Ascending aorta (tissue), 2 donors: Measurements from ENCODE around the gene PNPLA6. TPM values are rescaled to one million over a fixed set of nuclear protein-coding genes. Genes with fewer than 3 reads are reported as not detected.

Experiments used
- DNase-seq, 2 donors: peaks; one replicate each; pipeline ENCODE4 v3.0.0-alpha.2; 2019; ENCODE audit warnings: low spot score in 2 of 2
- H3K27ac ChIP-seq, 2 donors: fragments of 200-600 bp; sonication (generic); one replicate each; pipeline ENCODE4 v1.5.1; 2016 to 2017; ENCODE audit warnings: mild to moderate bottlenecking in 1 of 2
- H3K27me3 ChIP-seq: fragments of 200-600 bp; sonication (generic); one replicate; pipeline ENCODE4 v1.5.1; 2017
- H3K36me3 ChIP-seq, 2 donors: fragments of 200-600 bp; sonication (generic); one replicate each; pipeline ENCODE4 v1.5.1; 2016
- H3K4me1 ChIP-seq, 2 donors: fragments of 200-600 bp; sonication (generic); one replicate each; pipeline ENCODE4 v1.5.1; 2016 to 2017; ENCODE audit warnings: mild to moderate bottlenecking in 1 of 2
- H3K4me3 ChIP-seq, 2 donors: fragments of 200-600 bp; sonication (generic); one replicate each; pipeline ENCODE4 v1.5.1; 2016 to 2017; ENCODE audit warnings: mild to moderate bottlenecking in 1 of 2
- H3K9me3 ChIP-seq, 2 donors: fragments of 200-600 bp; sonication (generic); one replicate each; pipeline ENCODE4 v1.5.1; 2016
- CTCF ChIP-seq, 3 experiments: fragments of 200-600 bp in 2 of 3; fragments of 450-650 bp in 1 of 3; sonication (generic) in 2 of 3; IDR thresholded peaks; one replicate each; pipeline ENCODE4 v1.5.1; 2016 to 2019; ENCODE audit warnings: antibody characterized with exemption in 3 of 3, mild to moderate bottlenecking in 1 of 3, moderate library complexity in 1 of 3
- intact Hi-C: fragments of 100-400 bp; cut with DNase I; formaldehyde crosslinking; loops from one replicate; pipeline ENCODE4 v1.15.1; 2023
- total RNA-seq: library from RNA; depleted of rRNA; stranded (reverse); fragments of >200 nt; gene quantifications from one replicate; pipeline ENCODE4 v1.1.0, GENCODE V29; 2016

PNPLA6 gene
- total RNA-seq, 1 donor from 2014 or later, result 190 TPM

DNA sequence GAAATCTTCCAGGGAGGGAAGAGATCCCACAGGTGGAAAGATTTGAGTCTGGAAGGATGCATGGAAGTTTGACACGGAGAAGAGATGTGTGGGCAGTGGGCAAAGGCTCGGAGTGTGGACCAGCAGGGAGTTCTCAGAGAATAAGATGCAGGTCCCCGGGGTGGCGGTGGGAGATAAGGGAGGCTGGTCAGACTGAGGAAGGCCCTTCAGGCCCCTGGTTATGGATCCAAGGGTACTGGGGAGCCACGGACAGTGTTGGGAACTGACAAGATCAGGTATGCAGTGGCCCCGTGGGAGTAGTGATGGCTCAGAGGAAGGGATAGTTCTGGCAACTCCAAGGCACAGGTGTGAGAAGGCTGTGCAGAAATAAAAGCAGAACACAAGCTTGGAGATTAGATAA lies 62.7 kb downstream of the PNPLA6 start:
- no peaks in the 10 kb centered on the region for H3K36me3 ChIP-seq
- H3K4me3 ChIP-seq, result no peak overlapping the region
- no peak overlapping the region for H3K27ac ChIP-seq
- peaks cover 14% of the 10 kb centered on the region for H3K27me3 ChIP-seq
- H3K4me1 ChIP-seq, result no peaks in the 10 kb centered on the region
- H3K9me3 ChIP-seq, result no peaks in the 10 kb centered on the region
- intact Hi-C loops, result no loop called here
- no peak for DNase-seq
- no peak for TF ChIP-seq CTCF (IDR thresholded peaks at IDR 0.05)

- Histone ChIP-seq H3K4me3 (no peak overlapping the region), H3K36me3 (no peaks in the 10 kb centered on the region), H3K9me3 (no peaks in the 10 kb centered on the region), H3K27me3 (peaks cover 14% of the 10 kb centered on the region), H3K27ac (no peak overlapping the region), H3K4me1 (no peaks in the 10 kb centered on the region)
- DNase-seq, result no peak
- intact Hi-C loops, result no loop called here
- no peak for TF ChIP-seq CTCF (IDR thresholded peaks at IDR 0.05)
Measured at GRCh38 chr19:7600721-7601120, 65.2 kb downstream of the PNPLA6 start.

DNA sequence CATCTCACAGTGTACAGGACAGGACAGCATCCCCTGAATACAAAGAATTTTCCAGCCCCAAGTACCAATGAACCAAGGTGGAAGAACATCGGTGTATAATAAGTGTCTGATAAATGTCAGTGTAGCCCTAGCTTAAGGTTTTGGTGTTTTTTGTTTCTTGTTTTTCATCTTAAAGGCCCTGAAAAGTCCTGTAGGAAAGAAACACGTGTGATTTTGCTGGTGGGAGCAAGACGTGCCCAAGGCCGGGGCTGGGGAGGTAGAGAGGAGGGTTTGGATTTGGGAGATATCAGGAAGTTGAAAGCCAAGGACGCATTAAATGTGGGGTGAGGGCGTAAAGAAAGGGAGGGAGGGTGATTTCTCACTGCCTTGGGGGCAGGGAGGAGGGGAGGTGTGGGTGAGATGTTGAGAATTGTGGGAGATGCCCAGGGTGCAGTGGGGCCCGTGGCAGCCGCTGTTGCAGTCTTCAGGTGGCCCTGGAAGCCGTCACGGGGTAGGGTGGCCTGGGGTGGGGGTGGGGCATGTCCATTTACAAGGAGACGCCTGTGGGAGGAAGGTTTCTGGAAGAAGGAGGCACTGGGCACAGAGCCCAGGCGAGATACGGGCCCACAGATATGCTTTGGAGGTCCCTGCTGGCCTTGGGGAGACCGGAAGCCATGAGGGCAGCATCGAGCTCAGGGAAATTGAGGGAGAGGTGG lies 66.9 kb downstream of the PNPLA6 start:
- intact Hi-C loops, result no loop called here
- Histone ChIP-seq H3K4me3 (no peak overlapping the region), H3K9me3 (no peaks in the 10 kb centered on the region), H3K27ac (no peak overlapping the region), H3K36me3 (no peaks in the 10 kb centered on the region), H3K4me1 (no peaks in the 10 kb centered on the region), H3K27me3 (peaks cover 8% of the 10 kb centered on the region)
- TF ChIP-seq CTCF (IDR thresholded peaks at IDR 0.05), result no peak
- no peak for DNase-seq

DNA sequence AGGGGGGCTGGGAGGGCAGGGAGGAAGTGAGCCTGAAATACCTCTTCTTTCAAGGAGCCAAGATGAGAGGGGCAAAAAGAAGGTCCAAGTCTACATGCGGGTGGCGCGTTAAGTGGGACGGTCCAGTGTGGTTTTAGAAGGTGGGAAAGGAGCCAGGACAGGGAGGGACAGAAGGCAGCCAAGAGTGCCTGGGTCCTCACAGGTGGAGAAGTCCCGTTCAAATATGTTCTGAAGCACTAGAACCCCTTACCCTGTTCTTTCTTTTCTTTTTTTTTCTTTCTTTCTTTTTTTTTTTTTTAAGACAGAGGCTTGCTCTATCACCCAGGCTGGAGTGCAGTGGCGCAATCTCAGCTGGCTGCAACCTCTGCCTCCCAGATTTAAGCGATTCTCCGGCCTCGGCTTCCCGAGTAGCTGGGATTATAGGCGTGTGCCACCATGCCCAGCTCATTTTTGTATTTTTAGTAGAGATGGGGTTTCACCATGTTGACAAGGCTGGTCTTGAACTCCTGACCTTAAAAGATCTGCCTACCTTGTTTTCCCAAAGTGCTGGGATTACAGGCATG lies 67.5 kb downstream of the PNPLA6 start:
- intact Hi-C loops, result no loop called here
- H3K36me3 ChIP-seq, result no peaks in the 10 kb centered on the region
- H3K9me3 ChIP-seq, result no peaks in the 10 kb centered on the region
- no peaks in the 10 kb centered on the region for H3K4me1 ChIP-seq
- TF ChIP-seq CTCF (IDR thresholded peaks at IDR 0.05), result no peak
- no peak overlapping the region for H3K27ac ChIP-seq
- H3K4me3 ChIP-seq, result no peak overlapping the region
- H3K27me3 ChIP-seq, result peaks cover 8% of the 10 kb centered on the region
- DNase-seq, result no peak

DNA sequence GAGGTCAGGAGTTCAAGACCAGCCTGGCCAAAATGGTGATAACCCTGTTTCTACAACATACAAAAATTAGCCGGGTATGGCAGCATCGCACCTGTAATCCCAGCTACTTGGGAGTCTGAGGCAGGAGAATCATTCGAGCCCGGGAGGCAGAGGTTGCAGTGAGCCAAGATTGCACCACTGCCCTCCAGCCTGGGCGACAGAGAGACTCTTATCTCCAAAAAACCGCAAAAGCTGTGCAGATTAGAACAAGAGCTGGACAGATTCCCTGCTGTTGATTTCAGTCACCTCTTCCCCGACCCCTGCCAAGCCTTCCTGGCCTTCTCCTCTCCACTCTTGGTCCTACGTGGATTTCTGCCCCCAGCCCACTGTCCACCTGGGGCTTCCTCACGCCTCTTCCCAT lies 68.4 kb downstream of the PNPLA6 start:
- H3K4me1 ChIP-seq, result no peaks in the 10 kb centered on the region
- H3K27me3 ChIP-seq, result peaks cover 8% of the 10 kb centered on the region
- H3K9me3 ChIP-seq, result no peaks in the 10 kb centered on the region
- DNase-seq, result no peak
- no peaks in the 10 kb centered on the region for H3K36me3 ChIP-seq
- H3K4me3 ChIP-seq, result no peak overlapping the region
- H3K27ac ChIP-seq, result no peak overlapping the region
- TF ChIP-seq CTCF (IDR thresholded peaks at IDR 0.05), result no peak
- intact Hi-C loops, result no loop called here
